Breast epithelium (tissue), 3 donors: ENCODE measurements around the gene TMEM54.

Experiments used
- CTCF ChIP-seq, 3 donors: fragments of 450-650 bp; IDR thresholded peaks; one replicate each; pipeline ENCODE4 v1.5.1; 2016 to 2017; ENCODE audit warnings: antibody characterized with exemption in 3 of 3, mild to moderate bottlenecking in 3 of 3, moderate library complexity in 3 of 3
- POLR2AphosphoS5 ChIP-seq, 3 donors: sonication (generic); formaldehyde crosslinking; IDR thresholded peaks; one replicate each; pipeline ENCODE4 v1.6.1; 2017; ENCODE audit warnings: antibody characterized with exemption in 3 of 3

GRCh38 chr1:32910319-32910718, 9.1 kb upstream of the TMEM54 start:
- TF ChIP-seq CTCF (IDR thresholded peaks at IDR 0.05) (no peak), POLR2AphosphoS5 (IDR thresholded peaks at IDR 0.05) (no peak)
